Erythroblast (primary cell): ENCODE data around the gene OTUD4.

Source experiments
- GATA1 ChIP-seq: IDR thresholded peaks from 2 replicates; pipeline ENCODE4 v1.6.1; 2011; ENCODE audit warnings: low read depth, mild to moderate bottlenecking, control low read depth, low read length, moderate library complexity
- POLR2A ChIP-seq: IDR thresholded peaks from 2 replicates; pipeline ENCODE4 v1.6.1; 2011; ENCODE audit warnings: mild to moderate bottlenecking, low read length

GRCh38 chr4:145170223-145170622 is 10.2 kb downstream of the OTUD4 start:
- TF ChIP-seq POLR2A = no peak
- no peak for TF ChIP-seq GATA1
